Breast epithelium (tissue), 4 donors: ENCODE results near the gene DHRS12. TPM values are rescaled to one million over a fixed set of nuclear protein-coding genes. Genes with fewer than 3 reads are reported as not detected.

Source experiments
- DNase-seq, 2 donors: peaks; one replicate each; pipeline ENCODE4 v3.0.0-alpha.2; 2019; ENCODE audit warnings: low spot score in 2 of 2
- H3K27ac ChIP-seq, 2 donors: fragments of 200-600 bp; sonication (generic) in 1 of 2; one replicate each; pipeline ENCODE4 v1.5.1; 2016 to 2019; ENCODE audit warnings: mild to moderate bottlenecking in 1 of 2
- H3K27me3 ChIP-seq, 2 donors: fragments of 200-600 bp; sonication (generic) in 1 of 2; one replicate each; pipeline versions ENCODE4 v1.5.1 to v1.6.0; 2017 to 2019; ENCODE audit warnings: control low read depth in 1 of 2, mild to moderate bottlenecking in 1 of 2
- H3K36me3 ChIP-seq: fragments of 200-600 bp; one replicate; pipeline ENCODE4 v1.5.1; 2019
- H3K4me1 ChIP-seq, 2 donors: fragments of 200-600 bp; sonication (generic); one replicate each; pipeline ENCODE4 v1.5.1; 2016 to 2019; ENCODE audit warnings: control low read depth in 1 of 2
- H3K4me3 ChIP-seq, 3 donors: fragments of 200-600 bp; sonication (generic); 1 replicate in 2 of 3; 2 replicates in 1 of 3; pipeline ENCODE4 v1.5.1; 2016 to 2019; ENCODE audit warnings: mild to moderate bottlenecking in 3 of 3, moderate library complexity in 2 of 3
- H3K9me3 ChIP-seq, 2 donors: fragments of 200-600 bp; sonication (generic) in 1 of 2; one replicate each; pipeline ENCODE4 v1.5.1; 2016 to 2019; ENCODE audit warnings: control low read depth in 1 of 2
- CTCF ChIP-seq, 3 donors: fragments of 450-650 bp; IDR thresholded peaks; one replicate each; pipeline ENCODE4 v1.5.1; 2016 to 2017; ENCODE audit warnings: antibody characterized with exemption in 3 of 3, mild to moderate bottlenecking in 3 of 3, moderate library complexity in 3 of 3
- POLR2A ChIP-seq: fragments of 450-650 bp; IDR thresholded peaks from one replicate; pipeline ENCODE4 v1.6.1; 2016; ENCODE audit warnings: antibody characterized with exemption, mild to moderate bottlenecking, moderate library complexity
- POLR2AphosphoS5 ChIP-seq, 3 donors: sonication (generic); formaldehyde crosslinking; IDR thresholded peaks; one replicate each; pipeline ENCODE4 v1.6.1; 2017; ENCODE audit warnings: antibody characterized with exemption in 3 of 3
- intact Hi-C: fragments of 100-400 bp; cut with DNase I; formaldehyde crosslinking; loops from one replicate; pipeline ENCODE4 v1.15.1; 2023; ENCODE audit warnings: low total_unique reads
- total RNA-seq, 3 donors: library from RNA; depleted of rRNA; stranded (reverse); fragments of >200 nt; gene quantifications; one replicate each; pipeline ENCODE4 v1.1.0, GENCODE V29; 2016

Gene DHRS12
- total RNA-seq, 3 donors from 2014 or later = 16.2 to 35.7 (median 16.4) TPM

GRCh38 chr13:51776179-51776578 is 27.8 kb downstream of the DHRS12 start:
- H3K4me3 ChIP-seq = no peak overlapping the region
- no peaks in the 10 kb centered on the region for H3K27me3 ChIP-seq
- intact Hi-C loops = no loop called here
- no peak for DNase-seq
- H3K4me1 ChIP-seq = peaks cover 0 to 1% of the 10 kb centered on the region in 2 donors
- TF ChIP-seq POLR2A (no peak), CTCF (IDR thresholded peaks at IDR 0.05) (no peak), POLR2AphosphoS5 (IDR thresholded peaks at IDR 0.05) (no peak)
- H3K36me3 ChIP-seq = no peaks in the 10 kb centered on the region
- no peaks in the 10 kb centered on the region for H3K9me3 ChIP-seq
- H3K27ac ChIP-seq = no peak overlapping the region

- H3K27me3 ChIP-seq = no peaks in the 10 kb centered on the region
- H3K4me1 ChIP-seq = peaks cover 0 to 13% of the 10 kb centered on the region in 2 donors
- no peak overlapping the region for H3K4me3 ChIP-seq
- TF ChIP-seq CTCF (IDR thresholded peaks at IDR 0.05) = no peak
- TF ChIP-seq POLR2A = no peak
- no peak for TF ChIP-seq POLR2AphosphoS5 (IDR thresholded peaks at IDR 0.05)
- intact Hi-C loops = no loop called here
- no peaks in the 10 kb centered on the region for H3K9me3 ChIP-seq
- no peaks in the 10 kb centered on the region for H3K36me3 ChIP-seq
- DNase-seq = no peak
- H3K27ac ChIP-seq = no peak overlapping the region
Measured at GRCh38 chr13:51773515-51773914, 30.4 kb downstream of the DHRS12 start.

GRCh38 chr13:51772781-51773180 is 31.2 kb downstream of the DHRS12 start:
- peaks cover 0 to 13% of the 10 kb centered on the region in 2 donors for H3K4me1 ChIP-seq
- no peaks in the 10 kb centered on the region for H3K36me3 ChIP-seq
- no peak overlapping the region for H3K4me3 ChIP-seq
- H3K9me3 ChIP-seq = no peaks in the 10 kb centered on the region
- peak overlapping the region; percentile 89 to 97 for H3K27ac ChIP-seq
- H3K27me3 ChIP-seq = no peaks in the 10 kb centered on the region
- TF ChIP-seq CTCF (IDR thresholded peaks at IDR 0.05) = no peak
- no peak for TF ChIP-seq POLR2A
- DNase-seq = no peak
- intact Hi-C loops = no loop called here

GRCh38 chr13:51772105-51772455 is 31.9 kb downstream of the DHRS12 start:
- Histone ChIP-seq H3K27ac (peak overlapping the region; percentile 89 to 97), H3K4me1 (peaks cover 0 to 13% of the 10 kb centered on the region in 2 donors), H3K4me3 (no peak overlapping the region), H3K27me3 (no peaks in the 10 kb centered on the region), H3K9me3 (no peaks in the 10 kb centered on the region), H3K36me3 (no peaks in the 10 kb centered on the region)
- TF ChIP-seq CTCF (IDR thresholded peaks at IDR 0.05) (no peak), POLR2AphosphoS5 (IDR thresholded peaks at IDR 0.05) (no peak), POLR2A (no peak)
- no peak for DNase-seq
- intact Hi-C loops = no loop called here

- DNase-seq = no peak
- H3K27ac ChIP-seq = peak overlapping the region; percentile 89 to 97
- intact Hi-C loops = no loop called here
Measured at GRCh38 chr13:51771418-51772104, 32.4 kb downstream of the DHRS12 start.

More at GRCh38 chr13:51771418-51772104, 32.4 kb downstream of the DHRS12 start:
- Histone ChIP-seq H3K36me3 (no peaks in the 10 kb centered on the region), H3K4me1 (peaks cover 0 to 13% of the 10 kb centered on the region in 2 donors), H3K9me3 (no peaks in the 10 kb centered on the region), H3K4me3 (no peak overlapping the region), H3K27me3 (no peaks in the 10 kb centered on the region)
- no peak for TF ChIP-seq CTCF (IDR thresholded peaks at IDR 0.05)
- TF ChIP-seq POLR2A = no peak
- TF ChIP-seq POLR2AphosphoS5 (IDR thresholded peaks at IDR 0.05) = no peak
